ENCODE data around the gene LYPD8. TPM values are rescaled to one million over a fixed set of nuclear protein-coding genes. Genes with fewer than 3 reads are reported as not detected.

The LYPD8 gene
- total RNA-seq, 1 donor from 2014 or later: not detected

DNA sequence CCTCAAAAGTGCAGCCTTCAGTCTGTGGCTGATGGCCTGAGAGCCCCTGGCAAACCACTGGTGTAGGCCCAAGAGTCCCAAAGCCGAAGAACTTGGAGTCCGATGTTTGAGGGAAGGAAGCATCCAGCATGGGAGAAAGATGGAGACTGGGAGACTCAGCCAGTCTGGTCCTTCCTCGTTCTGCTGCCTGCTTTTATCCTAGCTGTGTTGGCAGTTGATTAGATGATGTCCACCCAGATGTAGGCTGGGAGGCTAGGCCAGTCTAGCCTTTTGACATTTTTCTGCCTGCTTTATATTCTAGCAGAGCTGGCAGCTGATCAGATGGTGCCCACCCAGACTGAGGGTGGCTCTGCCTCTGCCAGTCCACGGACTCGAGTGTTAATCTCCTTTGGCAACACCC, 1.1 kb upstream of the LYPD8 start:
- H3K9ac ChIP-seq: no peak overlapping the region
- no peaks in the 10 kb centered on the region for H4K20me1 ChIP-seq (ENCODE audit: low read depth)
- TF ChIP-seq EZH2phosphoT487 (IDR thresholded peaks at IDR 0.05) (no peak), EZH2 (IDR thresholded peaks at IDR 0.05) (no peak), CTCF (IDR thresholded peaks at IDR 0.05) (no peak)
- no peak overlapping the region for H3K4me3 ChIP-seq
- DNase-seq (ENCODE audit: low spot score): no peak
- no peaks in the 10 kb centered on the region for H3K27me3 ChIP-seq
- H3K79me2 ChIP-seq (ENCODE audit: low read depth): no peaks in the 10 kb centered on the region
- H2AFZ ChIP-seq (replicated peaks): no peak overlapping the region
- peaks cover 17% of the 10 kb centered on the region for H3K9me3 ChIP-seq (ENCODE audit: low read depth)
- H3K4me3 Mint-ChIP-seq: no peak overlapping the region
- H3K4me1 ChIP-seq: no peaks in the 10 kb centered on the region
- H3K27ac Mint-ChIP-seq: no peak overlapping the region
- no peak overlapping the region for H3K4me2 ChIP-seq
- no peak overlapping the region for H3K27ac ChIP-seq
- H3K9me3 Mint-ChIP-seq: peaks cover 26% of the 10 kb centered on the region
- H3K36me3 ChIP-seq: no peaks in the 10 kb centered on the region
- no peaks in the 10 kb centered on the region for H3K4me1 Mint-ChIP-seq
- peaks cover 3% of the 10 kb centered on the region for H3K27me3 Mint-ChIP-seq (ENCODE audit: insufficient read depth, low read depth)
- peaks cover 15% of the 10 kb centered on the region for H3F3A ChIP-seq (ENCODE audit: low read depth)
- no peaks in the 10 kb centered on the region for H3K36me3 Mint-ChIP-seq

DNA sequence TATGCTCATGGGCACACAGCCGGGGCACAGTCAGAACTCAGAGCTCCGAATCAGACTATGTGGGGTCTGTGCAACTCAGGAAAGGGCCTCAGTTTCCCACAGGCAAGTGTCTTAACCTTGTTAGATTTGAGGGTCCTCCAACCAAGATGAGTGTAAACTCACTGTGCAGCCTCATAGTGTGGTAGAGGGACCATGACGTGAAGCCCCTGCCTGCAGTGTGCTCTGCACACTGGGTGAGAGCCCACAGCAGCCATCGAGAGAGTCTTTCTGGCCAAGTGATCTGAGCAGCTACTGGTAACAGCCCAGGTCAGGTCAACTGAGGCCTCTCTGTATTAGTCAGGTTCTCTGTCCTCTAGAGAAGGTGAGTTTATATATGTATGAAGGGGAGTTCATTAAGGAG, 592 bp upstream of the LYPD8 start:
- no peaks in the 10 kb centered on the region for H3K36me3 Mint-ChIP-seq
- H3K9me3 Mint-ChIP-seq: peaks cover 21% of the 10 kb centered on the region
- peaks cover 3% of the 10 kb centered on the region for H3K27me3 Mint-ChIP-seq (ENCODE audit: insufficient read depth, low read depth)
- Histone ChIP-seq H3K27me3 (no peaks in the 10 kb centered on the region), H3K9me3 (ENCODE audit: low read depth) (peaks cover 17% of the 10 kb centered on the region), H3K4me3 (no peak overlapping the region), H2AFZ (replicated peaks) (no peak overlapping the region), H3K36me3 (no peaks in the 10 kb centered on the region), H3K4me1 (no peaks in the 10 kb centered on the region), H4K20me1 (ENCODE audit: low read depth) (no peaks in the 10 kb centered on the region), H3K4me2 (no peak overlapping the region), H3K79me2 (ENCODE audit: low read depth) (no peaks in the 10 kb centered on the region), H3K27ac (no peak overlapping the region), H3F3A (ENCODE audit: low read depth) (peaks cover 15% of the 10 kb centered on the region), H3K9ac (no peak overlapping the region)
- no peak overlapping the region for H3K27ac Mint-ChIP-seq
- H3K4me1 Mint-ChIP-seq: no peaks in the 10 kb centered on the region
- H3K4me3 Mint-ChIP-seq: no peak overlapping the region
- TF ChIP-seq EZH2 (IDR thresholded peaks at IDR 0.05): no peak
- no peak for TF ChIP-seq EZH2phosphoT487 (IDR thresholded peaks at IDR 0.05)
- no peak for TF ChIP-seq CTCF (IDR thresholded peaks at IDR 0.05)
- DNase-seq (ENCODE audit: low spot score): no peak

DNA sequence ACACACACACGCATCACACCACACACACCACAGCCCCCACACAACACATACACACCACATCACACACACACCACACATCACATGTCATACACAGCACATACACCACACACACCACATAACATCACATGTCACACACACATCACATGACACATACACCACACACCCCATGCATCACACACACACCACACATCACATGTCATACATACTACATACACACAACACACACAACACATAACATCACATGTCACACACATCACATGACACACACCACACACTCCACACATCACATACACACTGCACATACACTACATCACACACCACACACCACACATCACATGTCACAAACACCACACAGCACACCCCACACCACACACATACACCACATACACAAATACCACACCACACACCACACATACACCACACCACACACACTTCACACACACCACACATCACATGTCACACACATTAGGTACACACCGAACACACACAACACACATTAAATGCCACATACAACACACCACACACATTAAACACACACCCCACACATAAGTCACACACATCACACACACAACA, 1.8 kb downstream of the LYPD8 start:
- Mint-ChIP-seq H3K36me3 (no peaks in the 10 kb centered on the region), H3K27me3 (ENCODE audit: insufficient read depth, low read depth) (no peaks in the 10 kb centered on the region), H3K4me3 (no peak overlapping the region), H3K4me1 (no peaks in the 10 kb centered on the region), H3K9me3 (peaks cover 10% of the 10 kb centered on the region), H3K27ac (no peak overlapping the region)
- DNase-seq (ENCODE audit: low spot score): no peak
- TF ChIP-seq EZH2phosphoT487 (IDR thresholded peaks at IDR 0.05) (no peak), EZH2 (IDR thresholded peaks at IDR 0.05) (no peak), CTCF (IDR thresholded peaks at IDR 0.05) (no peak)
- Histone ChIP-seq H3K36me3 (no peaks in the 10 kb centered on the region), H3K4me2 (no peak overlapping the region), H3F3A (ENCODE audit: low read depth) (peaks cover 15% of the 10 kb centered on the region), H3K9ac (no peak overlapping the region), H4K20me1 (ENCODE audit: low read depth) (no peaks in the 10 kb centered on the region), H3K27ac (no peak overlapping the region), H3K4me3 (no peak overlapping the region), H3K79me2 (ENCODE audit: low read depth) (no peaks in the 10 kb centered on the region), H2AFZ (replicated peaks) (no peak overlapping the region), H3K9me3 (ENCODE audit: low read depth) (peaks cover 12% of the 10 kb centered on the region), H3K4me1 (no peaks in the 10 kb centered on the region), H3K27me3 (no peaks in the 10 kb centered on the region)

All from neural progenitor cell (in vitro differentiated cells).